Measurements from ENCODE around the gene PLEKHA6.

PLEKHA6 gene

GRCh38 chr1:204301171-204301957 lies 58.4 kb downstream of the PLEKHA6 start:
- no peaks in the 10 kb centered on the region; the same call in 1 of the 2 replicates for H3K27me3 ChIP-seq (ENCODE audit: control insufficient read depth, insufficient read depth, low read length)
- H3K36me3 ChIP-seq (ENCODE audit: control insufficient read depth, insufficient read depth, low read length): no peaks in the 10 kb centered on the region
- H3K9me3 ChIP-seq (ENCODE audit: control insufficient read depth, insufficient read depth, low read length): no peaks in the 10 kb centered on the region
- H3K27ac ChIP-seq (ENCODE audit: low read length): no peak overlapping the region
- no peak for DNase-seq (ENCODE audit: low read depth, low spot score)
- H3K4me1 ChIP-seq (ENCODE audit: control insufficient read depth, insufficient read depth, low read length): peaks cover 9% of the 10 kb centered on the region
- H3K4me3 ChIP-seq (ENCODE audit: low read length): no peak overlapping the region
- WGBS (ENCODE audit: insufficient coverage, insufficient read length): no CpG with 5 or more reads among the region's 7 CpGs

DNA sequence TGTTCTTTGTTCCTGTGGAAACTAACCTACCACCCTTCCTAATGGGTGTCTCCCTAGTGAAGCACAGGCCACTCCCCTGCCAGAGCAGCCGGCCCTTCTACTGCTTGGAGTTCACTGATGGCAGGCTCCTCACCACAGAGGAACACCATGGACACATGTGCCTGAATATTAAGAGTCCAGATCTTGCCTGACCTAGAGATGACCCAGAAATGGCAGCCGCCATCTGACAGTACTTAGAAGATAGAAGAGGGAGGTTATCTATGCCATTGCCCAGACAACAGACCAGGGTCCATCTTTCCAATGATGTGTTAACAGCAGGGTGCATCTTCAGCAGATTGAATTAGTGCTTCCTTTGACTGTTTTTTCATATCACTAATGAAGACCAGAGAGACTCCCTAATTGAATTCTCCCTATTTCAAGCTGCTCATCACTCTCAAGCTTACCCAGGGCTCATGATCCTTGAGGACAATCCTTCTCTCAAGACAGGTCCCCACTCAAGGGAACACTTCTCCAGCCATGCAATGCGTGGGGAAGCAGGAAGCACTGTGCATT lies 59.8 kb downstream of the PLEKHA6 start:
- H3K36me3 ChIP-seq (ENCODE audit: control insufficient read depth, insufficient read depth, low read length): no peaks in the 10 kb centered on the region
- H3K9me3 ChIP-seq (ENCODE audit: control insufficient read depth, insufficient read depth, low read length): no peaks in the 10 kb centered on the region
- no peaks in the 10 kb centered on the region; the same call in 1 of the 2 replicates for H3K27me3 ChIP-seq (ENCODE audit: control insufficient read depth, insufficient read depth, low read length)
- H3K27ac ChIP-seq (ENCODE audit: low read length): no peak overlapping the region
- DNase-seq (ENCODE audit: low read depth, low spot score): no peak
- no peak overlapping the region for H3K4me3 ChIP-seq (ENCODE audit: low read length)
- no CpG with 5 or more reads among the region's 3 CpGs for WGBS (ENCODE audit: insufficient coverage, insufficient read length)
- peaks cover 3% of the 10 kb centered on the region; the same call in 1 of the 2 replicates for H3K4me1 ChIP-seq (ENCODE audit: control insufficient read depth, insufficient read depth, low read length)

DNA sequence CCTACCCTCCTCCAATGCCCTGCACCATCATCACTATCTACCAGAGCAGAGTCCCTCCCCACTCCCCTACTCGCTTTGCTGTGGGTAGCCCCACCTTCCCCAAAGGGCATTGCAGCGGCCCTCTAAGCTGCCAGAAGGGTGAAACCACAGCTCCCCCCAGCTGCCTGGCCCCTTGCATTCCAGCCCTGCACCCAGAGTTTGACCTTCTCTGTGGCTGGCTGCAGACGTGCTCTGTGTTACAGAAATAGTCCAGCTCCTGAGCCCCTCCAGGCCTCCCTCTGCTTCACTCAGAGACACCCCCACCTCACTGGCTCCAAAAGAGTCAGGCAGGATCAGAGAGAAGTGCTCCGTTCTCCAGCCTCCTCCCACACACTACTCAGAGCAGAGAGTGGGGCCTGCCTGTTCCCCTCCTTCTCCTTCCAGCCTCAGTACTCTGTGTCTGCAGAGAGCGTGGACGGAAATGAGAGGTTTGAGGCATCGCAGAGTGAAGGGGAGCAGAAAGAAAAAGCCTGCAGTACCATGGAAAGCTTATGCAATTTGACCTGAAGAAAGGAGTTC lies 63.2 kb downstream of the PLEKHA6 start:
- no peak for DNase-seq (ENCODE audit: low read depth, low spot score)
- H3K9me3 ChIP-seq (ENCODE audit: control insufficient read depth, insufficient read depth, low read length): no peaks in the 10 kb centered on the region
- no peak overlapping the region for H3K27ac ChIP-seq (ENCODE audit: low read length)
- H3K4me1 ChIP-seq (ENCODE audit: control insufficient read depth, insufficient read depth, low read length): no peaks in the 10 kb centered on the region
- no peak overlapping the region for H3K4me3 ChIP-seq (ENCODE audit: low read length)
- no peaks in the 10 kb centered on the region for H3K36me3 ChIP-seq (ENCODE audit: control insufficient read depth, insufficient read depth, low read length)
- no peaks in the 10 kb centered on the region for H3K27me3 ChIP-seq (ENCODE audit: control insufficient read depth, insufficient read depth, low read length)
- WGBS (ENCODE audit: insufficient coverage, insufficient read length): no CpG with 5 or more reads among the region's 7 CpGs

DNA sequence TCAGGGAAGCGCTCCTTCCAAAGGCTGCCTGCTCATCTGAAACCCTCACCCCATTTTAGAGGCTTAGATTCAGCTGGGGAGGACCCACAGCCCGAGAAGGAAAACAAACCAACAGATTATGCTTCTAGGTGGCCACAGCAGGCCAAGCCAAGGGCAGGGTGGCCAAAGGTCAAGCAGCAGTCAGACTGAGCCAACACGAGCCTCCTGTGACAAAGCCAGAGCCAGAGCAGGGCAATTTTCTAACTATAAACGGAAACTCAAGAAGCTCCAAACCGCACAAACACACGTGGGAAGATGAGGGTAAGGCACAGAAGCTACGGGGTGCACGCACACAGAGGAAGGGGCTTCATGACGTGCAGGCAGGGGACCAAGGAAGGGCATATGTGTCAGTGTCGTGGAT lies 64.1 kb downstream of the PLEKHA6 start:
- Histone ChIP-seq H3K27me3 (ENCODE audit: control insufficient read depth, insufficient read depth, low read length) (no peaks in the 10 kb centered on the region), H3K4me3 (ENCODE audit: low read length) (no peak overlapping the region), H3K4me1 (ENCODE audit: control insufficient read depth, insufficient read depth, low read length) (no peaks in the 10 kb centered on the region), H3K27ac (ENCODE audit: low read length) (no peak overlapping the region), H3K36me3 (ENCODE audit: control insufficient read depth, insufficient read depth, low read length) (no peaks in the 10 kb centered on the region), H3K9me3 (ENCODE audit: control insufficient read depth, insufficient read depth, low read length) (no peaks in the 10 kb centered on the region)
- no peak for DNase-seq (ENCODE audit: low read depth, low spot score)
- WGBS (ENCODE audit: insufficient coverage, insufficient read length): no CpG with 5 or more reads among the region's 10 CpGs

GRCh38 chr1:204294357-204294756 lies 65.4 kb downstream of the PLEKHA6 start:
- no peak overlapping the region for H3K4me3 ChIP-seq (ENCODE audit: low read length)
- no peak overlapping the region for H3K27ac ChIP-seq (ENCODE audit: low read length)
- peaks cover 1% of the 10 kb centered on the region; the same call in 1 of the 2 replicates for H3K4me1 ChIP-seq (ENCODE audit: control insufficient read depth, insufficient read depth, low read length)
- H3K27me3 ChIP-seq (ENCODE audit: control insufficient read depth, insufficient read depth, low read length): no peaks in the 10 kb centered on the region
- DNase-seq (ENCODE audit: low read depth, low spot score): no peak
- WGBS (ENCODE audit: insufficient coverage, insufficient read length): no CpG with 5 or more reads among the region's 5 CpGs
- no peaks in the 10 kb centered on the region for H3K9me3 ChIP-seq (ENCODE audit: control insufficient read depth, insufficient read depth, low read length)
- H3K36me3 ChIP-seq (ENCODE audit: control insufficient read depth, insufficient read depth, low read length): no peaks in the 10 kb centered on the region

- peaks cover 3% of the 10 kb centered on the region; the same call in 1 of the 2 replicates for H3K4me1 ChIP-seq (ENCODE audit: control insufficient read depth, insufficient read depth, low read length)
- H3K36me3 ChIP-seq (ENCODE audit: control insufficient read depth, insufficient read depth, low read length): no peaks in the 10 kb centered on the region
- 100% methylated on average over 1 of the region's 7 CpGs for WGBS (ENCODE audit: insufficient coverage, insufficient read length)
- H3K27me3 ChIP-seq (ENCODE audit: control insufficient read depth, insufficient read depth, low read length): no peaks in the 10 kb centered on the region
- H3K4me3 ChIP-seq (ENCODE audit: low read length): no peak overlapping the region
- H3K27ac ChIP-seq (ENCODE audit: low read length): no peak overlapping the region
- DNase-seq (ENCODE audit: low read depth, low spot score): no peak
- H3K9me3 ChIP-seq (ENCODE audit: control insufficient read depth, insufficient read depth, low read length): no peaks in the 10 kb centered on the region
Measured at GRCh38 chr1:204293605-204294337, 66.0 kb downstream of the PLEKHA6 start.

DNA sequence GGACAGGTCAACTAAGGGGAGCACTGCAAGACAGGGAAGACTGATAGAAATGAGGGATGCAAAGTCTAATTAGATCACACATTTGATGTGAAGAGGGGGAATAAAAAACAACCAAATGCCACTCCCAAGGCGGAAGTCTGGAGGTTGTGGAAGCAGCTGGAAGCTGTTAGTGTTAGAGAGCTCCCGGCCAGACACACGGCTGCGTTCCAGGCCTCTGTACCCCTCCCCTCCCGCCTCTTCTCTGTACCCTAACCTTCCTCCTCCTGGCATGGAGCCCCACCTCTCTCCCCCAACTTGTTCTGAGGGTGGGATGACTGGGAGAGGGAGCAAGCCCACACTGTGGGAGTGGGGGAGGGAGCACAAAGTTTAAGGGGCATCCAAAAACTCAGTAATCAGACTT lies 67.0 kb downstream of the PLEKHA6 start:
- no peak for DNase-seq (ENCODE audit: low read depth, low spot score)
- Histone ChIP-seq H3K9me3 (ENCODE audit: control insufficient read depth, insufficient read depth, low read length) (no peaks in the 10 kb centered on the region), H3K27me3 (ENCODE audit: control insufficient read depth, insufficient read depth, low read length) (no peaks in the 10 kb centered on the region), H3K4me3 (ENCODE audit: low read length) (no peak overlapping the region), H3K36me3 (ENCODE audit: control insufficient read depth, insufficient read depth, low read length) (no peaks in the 10 kb centered on the region), H3K4me1 (ENCODE audit: control insufficient read depth, insufficient read depth, low read length) (peaks cover 9% of the 10 kb centered on the region; the same call in 1 of the 2 replicates), H3K27ac (ENCODE audit: low read length) (no peak overlapping the region)
- WGBS (ENCODE audit: insufficient coverage, insufficient read length): no CpG with 5 or more reads among the region's 5 CpGs

DNA sequence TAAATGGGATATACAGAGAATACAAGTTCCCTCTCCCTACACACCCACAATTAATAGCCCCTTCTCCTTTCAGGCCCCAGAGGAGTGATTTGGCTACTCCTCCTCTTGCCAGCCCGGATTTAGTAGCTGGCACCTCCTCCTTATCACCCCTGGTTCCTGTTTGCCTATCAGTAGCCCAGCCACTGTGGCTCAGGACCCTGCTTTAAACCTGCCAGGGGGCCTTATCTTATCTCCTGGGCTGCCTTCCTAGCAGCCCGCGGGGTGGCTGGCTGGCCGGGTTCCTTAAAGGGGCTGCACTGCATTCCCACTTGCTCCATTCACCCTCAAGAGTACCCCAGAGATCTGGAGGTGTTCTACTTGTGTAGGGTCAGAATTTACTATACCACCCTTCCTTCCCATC lies 70.4 kb downstream of the PLEKHA6 start:
- no peak for DNase-seq (ENCODE audit: low read depth, low spot score)
- H3K27ac ChIP-seq (ENCODE audit: low read length): no peak overlapping the region
- WGBS (ENCODE audit: insufficient coverage, insufficient read length): no CpG with 5 or more reads among the region's 4 CpGs

DNA sequence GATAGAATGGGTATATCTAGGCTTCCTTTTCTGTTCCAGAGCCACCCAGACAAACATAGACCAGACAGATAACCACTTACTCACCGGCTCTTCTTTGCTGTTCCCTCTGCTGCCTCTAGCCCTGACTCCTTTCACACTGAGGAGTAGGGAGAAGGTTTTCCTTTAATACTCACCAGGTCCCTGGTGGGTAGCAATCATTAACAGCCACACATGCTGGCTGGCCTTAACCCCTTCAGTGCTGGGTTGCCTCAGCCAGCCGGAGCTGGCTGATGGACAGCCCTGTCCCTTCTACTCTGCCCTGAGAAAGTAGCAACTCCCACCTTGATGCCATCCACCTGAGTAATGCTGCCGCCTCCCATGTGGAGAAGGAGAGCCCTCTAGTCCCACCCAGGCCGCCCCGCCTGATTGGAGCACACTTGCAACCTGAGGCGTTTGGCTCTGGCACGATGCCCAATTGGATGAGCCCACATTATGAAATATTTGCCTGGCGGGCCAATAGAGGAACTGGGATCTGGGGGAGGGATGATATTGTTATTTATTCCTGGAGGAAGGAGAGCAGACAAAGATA lies 71.6 kb downstream of the PLEKHA6 start:
- no peaks in the 10 kb centered on the region for H3K9me3 ChIP-seq (ENCODE audit: control insufficient read depth, insufficient read depth, low read length)
- H3K27me3 ChIP-seq (ENCODE audit: control insufficient read depth, insufficient read depth, low read length): no peaks in the 10 kb centered on the region
- peaks cover 19% of the 10 kb centered on the region; the same call in 1 of the 2 replicates for H3K4me1 ChIP-seq (ENCODE audit: control insufficient read depth, insufficient read depth, low read length)
- DNase-seq (ENCODE audit: low read depth, low spot score): peak; percentile 11
- no CpG with 5 or more reads among the region's 8 CpGs for WGBS (ENCODE audit: insufficient coverage, insufficient read length)
- no peak overlapping the region for H3K4me3 ChIP-seq (ENCODE audit: low read length)
- no peaks in the 10 kb centered on the region for H3K36me3 ChIP-seq (ENCODE audit: control insufficient read depth, insufficient read depth, low read length)
- H3K27ac ChIP-seq (ENCODE audit: low read length): no peak overlapping the region

More for the DNA sequence above, 70.4 kb downstream of the PLEKHA6 start:
- Histone ChIP-seq H3K4me1 (ENCODE audit: control insufficient read depth, insufficient read depth, low read length) (peaks cover 19% of the 10 kb centered on the region; the same call in 1 of the 2 replicates), H3K36me3 (ENCODE audit: control insufficient read depth, insufficient read depth, low read length) (no peaks in the 10 kb centered on the region), H3K4me3 (ENCODE audit: low read length) (no peak overlapping the region), H3K9me3 (ENCODE audit: control insufficient read depth, insufficient read depth, low read length) (no peaks in the 10 kb centered on the region), H3K27me3 (ENCODE audit: control insufficient read depth, insufficient read depth, low read length) (no peaks in the 10 kb centered on the region)

DNA sequence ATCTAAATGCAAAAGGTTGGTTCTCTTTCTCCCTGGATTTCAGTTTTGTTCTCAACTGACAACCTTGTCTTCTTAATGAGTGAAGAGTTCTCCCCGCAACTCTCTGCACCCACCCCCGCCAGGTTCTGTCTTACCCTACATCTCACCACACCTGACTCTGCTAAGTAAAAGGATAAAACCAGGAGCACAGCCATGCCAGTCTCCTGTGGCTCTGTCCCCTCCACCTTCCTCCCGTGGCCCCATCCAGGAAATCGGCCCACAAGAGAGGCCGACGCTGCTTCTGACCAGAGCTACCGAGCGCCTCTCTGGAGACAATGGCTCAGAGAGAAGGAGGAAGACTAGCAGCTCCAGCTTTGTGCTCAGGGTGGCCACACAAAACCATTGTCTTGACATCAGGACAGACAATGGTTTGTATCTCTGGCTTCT lies 72.2 kb downstream of the PLEKHA6 start:
- no peaks in the 10 kb centered on the region for H3K9me3 ChIP-seq (ENCODE audit: control insufficient read depth, insufficient read depth, low read length)
- peaks cover 19% of the 10 kb centered on the region; the same call in 1 of the 2 replicates for H3K4me1 ChIP-seq (ENCODE audit: control insufficient read depth, insufficient read depth, low read length)
- no peaks in the 10 kb centered on the region for H3K27me3 ChIP-seq (ENCODE audit: control insufficient read depth, insufficient read depth, low read length)
- H3K4me3 ChIP-seq (ENCODE audit: low read length): no peak overlapping the region
- no peak overlapping the region for H3K27ac ChIP-seq (ENCODE audit: low read length)
- no peak for DNase-seq (ENCODE audit: low read depth, low spot score)
- H3K36me3 ChIP-seq (ENCODE audit: control insufficient read depth, insufficient read depth, low read length): no peaks in the 10 kb centered on the region
- WGBS (ENCODE audit: insufficient coverage, insufficient read length): no CpG with 5 or more reads among the region's 8 CpGs

All from iPS DF 6.9 (cell line).